K562 (cell line): Measurements from ENCODE around the gene HIVEP1. TPM values are rescaled to one million over a fixed set of nuclear protein-coding genes. Genes with fewer than 3 reads are reported as not detected.

Experiments
- ATAC-seq: fragments of 200-7000 bp; cut with Tn5 transposase; 3 replicates; pipeline ENCODE4 v1.9.1; 2020; ENCODE audit warnings: moderate library complexity
- BruUV-seq: library from RNA; stranded (reverse); fragments of 400-500 nt; replicated peaks from 2 replicates; lab custom pipeline; 2021; lab: Mats Ljungman, UMichigan
- CTCF ChIA-PET: fragments of 300-600 bp; formaldehyde crosslinking; extraction: SDS; loops from one replicate; lab custom pipeline; 2021; ENCODE audit warnings: low intra/inter-chr PET ratio; lab: Yijun Ruan, JAX
- POLR2A ChIA-PET: fragments of 300-600, 350-650 bp; sonication (Branson Sonifier 250); formaldehyde crosslinking; extraction: SDS; loops from one replicate; lab custom pipeline; 2021; ENCODE audit warnings: antibody characterized with exemption, inconsistent platforms; lab: Yijun Ruan, JAX
- DNase-seq, 4 experiments: peaks; one replicate each; pipeline versions ENCODE4 v3.0.0 to v3.0.0-alpha.2; 2011 to 2018; ENCODE audit warnings: low spot score in 3 of 4, mixed read lengths in 3 of 4; ENCODE audit errors: extremely low read depth in 1 of 4
- FAIRE-seq: peaks from 2 replicates; lab custom pipeline; 2011; peaks lifted over from hg19 to GRCh38; lab: Jason Lieb, UNC
- H2AFZ ChIP-seq: 2 replicates; pipeline ENCODE4 v1.6.0; 2011; ENCODE audit warnings: low read depth, low read length, control low read depth, inconsistent platforms
- H3K27ac ChIP-seq: fragments of 200-600 bp; 3 replicates; pipeline ENCODE4 v1.8.0; 2011; ENCODE audit warnings: low read depth, mild to moderate bottlenecking, control low read depth, inconsistent platforms, low read length, moderate library complexity, mixed read lengths; ENCODE audit errors: extremely low read depth
- H3K27me3 ChIP-seq, 2 experiments: fragments of 300-600 bp in 1 of 2; 2 replicates in 1 of 2; 3 replicates in 1 of 2; pipeline versions ENCODE4 v1.6.0 to v1.8.0; 2011; ENCODE audit warnings: inconsistent platforms in 2 of 2, low read length in 2 of 2, mild to moderate bottlenecking in 1 of 2, mixed read lengths in 1 of 2, moderate library complexity in 1 of 2; ENCODE audit not compliant: control insufficient read depth in 2 of 2, insufficient read depth in 2 of 2
- H3K36me3 ChIP-seq: fragments of 300-600 bp; 3 replicates; pipeline ENCODE4 v1.8.0; 2011; ENCODE audit warnings: mild to moderate bottlenecking, low read length, inconsistent platforms; ENCODE audit not compliant: control insufficient read depth, insufficient read depth
- H3K4me1 ChIP-seq, 2 experiments: fragments of 200-600 bp in 1 of 2; replicated peaks in 1 of 2; 2 replicates in 1 of 2; 3 replicates in 1 of 2; pipeline versions ENCODE4 v1.5.1 to v1.8.0; 2011; ENCODE audit warnings: inconsistent platforms in 2 of 2, low read length in 2 of 2, mild to moderate bottlenecking in 1 of 2, mixed read lengths in 1 of 2, moderate library complexity in 1 of 2; ENCODE audit not compliant: control insufficient read depth in 2 of 2, insufficient read depth in 2 of 2
- H3K4me2 ChIP-seq: 2 replicates; pipeline ENCODE4 v1.6.1; 2011; ENCODE audit warnings: low read length, control low read depth, inconsistent platforms, mixed read lengths; ENCODE audit not compliant: insufficient read depth
- H3K4me3 ChIP-seq: fragments of 200-600 bp; sonication (generic), shearing (Covaris generic); 2 replicates; pipeline ENCODE4 v1.5.1; 2016; ENCODE audit warnings: control low read depth, inconsistent platforms
- H3K79me2 ChIP-seq: fragments of 200-600 bp; 3 replicates; pipeline ENCODE4 v1.8.0; 2011; ENCODE audit warnings: low read length, inconsistent platforms; ENCODE audit not compliant: control insufficient read depth, insufficient read depth
- H3K9ac ChIP-seq, 2 experiments: 2 replicates each; pipeline versions ENCODE4 v1.6.0 to v1.6.1; 2011; ENCODE audit warnings: low read depth in 2 of 2, low read length in 2 of 2, control low read depth in 1 of 2, inconsistent platforms in 1 of 2, mild to moderate bottlenecking in 1 of 2, mixed read lengths in 1 of 2; ENCODE audit not compliant: insufficient read depth in 1 of 2
- H3K9me1 ChIP-seq: one replicate; pipeline ENCODE4 v1.6.0; 2011; ENCODE audit warnings: inconsistent platforms, mild to moderate bottlenecking, low read length, moderate library complexity; ENCODE audit not compliant: control insufficient read depth, insufficient read depth
- H3K9me3 ChIP-seq: replicated peaks from 2 replicates; pipeline ENCODE4 v1.5.1; 2011; ENCODE audit warnings: low read depth, low read length, inconsistent platforms; ENCODE audit not compliant: control insufficient read depth, insufficient read depth
- H4K20me1 ChIP-seq: replicated peaks from 2 replicates; pipeline ENCODE4 v1.6.1; 2011; ENCODE audit warnings: low read length, inconsistent platforms, mixed read lengths; ENCODE audit not compliant: control insufficient read depth, insufficient read depth
- CREB3L1 ChIP-seq: fragments of 450-650 bp; IDR thresholded peaks from 2 replicates; pipeline ENCODE4 v1.6.1; 2014; ENCODE audit warnings: low read depth, mild to moderate bottlenecking, moderate library complexity, borderline replicate concordance
- DIDO1 ChIP-seq: fragments of 450-650 bp; IDR thresholded peaks from 2 replicates; pipeline ENCODE4 v1.6.1; 2016; ENCODE audit warnings: low read depth, missing biosample characterization, missing genetic modification characterization
- IFI16 ChIP-seq: fragments of 250-450 bp; sonication (Bioruptor Pico); IDR thresholded peaks from 2 replicates; pipeline ENCODE4 v2.1.2; 2022; ENCODE audit warnings: mild to moderate bottlenecking, inconsistent platforms
- PCBP1 ChIP-seq: fragments of 200-400 bp; formaldehyde crosslinking; IDR thresholded peaks from 2 replicates; pipeline ENCODE4 v1.6.1; 2018; ENCODE audit warnings: mild to moderate bottlenecking, low read depth, low read length; ENCODE audit not compliant: poor library complexity, severe bottlenecking
- ZFPM2 ChIP-seq: fragments of 250-450 bp; sonication (Bioruptor Pico); IDR thresholded peaks from 2 replicates; pipeline ENCODE4 v1.5.1; 2022; ENCODE audit warnings: mild to moderate bottlenecking
- ZNF695 ChIP-seq: fragments of 450-650 bp; formaldehyde crosslinking; IDR thresholded peaks from 2 replicates; pipeline ENCODE4 v1.4.0; 2020; ENCODE audit warnings: mild to moderate bottlenecking, moderate library complexity
- WGBS: fragments of 100-300 bp; shearing (Covaris generic); methylation state at CpG from one replicate; pipeline ENCODE4 v1.1.6; 2016; ENCODE audit warnings: low coverage, mixed read lengths; ENCODE audit not compliant: insufficient coverage; ENCODE audit errors: missing lambda C conversion rate; 5-methylcytosine and 5-hydroxymethylcytosine counted together
- in situ Hi-C: fragments of 300-500 bp; cut with MboI; formaldehyde crosslinking; loops from 4 replicates; pipeline ENCODE4 v1.15.0; 2018; ENCODE audit warnings: inconsistent platforms, mixed read lengths
- intact Hi-C: fragments of 100-400 bp; cut with micrococcal nuclease; formaldehyde crosslinking; loops from 2 replicates; pipeline ENCODE4 v1.14.2; 2022
- polyA plus RNA-seq, 8 experiments: library from polyadenylated mRNA; depleted of rRNA in 4 of 8; stranded (reverse) in 5 of 8; unstranded in 3 of 8; fragments of >200 nt; fragmentation: Nextera tagmentation in 2 of 8; fragmentation: Illumina TruSeq in 1 of 8; extraction: Ambion mirVana in 2 of 8; extraction: Trizol in 1 of 8; gene quantifications; 2 replicates each; pipeline versions ENCODE4 v1.2.1 to v1.2.3, GENCODE V29; 2011 to 2014; ENCODE audit warnings: inconsistent platforms in 1 of 8, missing spikeins in 1 of 8
- total RNA-seq, 7 experiments: library from RNA; depleted of rRNA in 6 of 7; stranded (reverse); fragments of >200 nt in 6 of 7; fragmentation: Illumina TruSeq in 2 of 7; extraction: Trizol in 2 of 7; gene quantifications; 2 replicates each; pipeline versions ENCODE4 v1.2.1 to v1.2.3, GENCODE V29; 2011 to 2021; ENCODE audit warnings: low replicate concordance in 1 of 7

HIVEP1 gene
- total and polyA plus RNA-seq, 9 of the 15 experiments (the other 6 are each of a cell fraction or from before 2014, with no cell fraction given) = 6.0 to 33.3 (median 21.7) TPM

- no peak for DNase-seq
- H3K4me2 ChIP-seq = no peak overlapping the region
- ChIA-PET CTCF (no interaction called here), POLR2A (no interaction called here)
- 82% methylated on average over 6 of the region's 6 CpGs for whole genome bisulfite sequencing
- intact Hi-C loops (no loop called here), in situ Hi-C loops (no loop called here)
- H3K4me1 ChIP-seq = no peaks in the 10 kb centered on the region
- no peaks in the 10 kb centered on the region for H3K27me3 ChIP-seq
- TF ChIP-seq PCBP1 (no peak), CREB3L1 (no peak), ZNF695 (CRISPR knock-in tag) (no peak), DIDO1 (tag) (no peak), IFI16 (CRISPR knock-in tag) (no peak), ZFPM2 (CRISPR knock-in tag) (no peak)
- H3K27ac ChIP-seq = no peak overlapping the region
- no peak overlapping the region for H2AFZ ChIP-seq
- H3K4me3 ChIP-seq = no peak overlapping the region
- BruUV-seq = no TSS peak
- H3K36me3 ChIP-seq = peaks cover 37% of the 10 kb centered on the region
- ATAC-seq = no peak
- no peaks in the 10 kb centered on the region for H3K79me2 ChIP-seq
- no peaks in the 10 kb centered on the region for H3K9me1 ChIP-seq
- H4K20me1 ChIP-seq = no peaks in the 10 kb centered on the region
- no peaks in the 10 kb centered on the region for H3K9me3 ChIP-seq
- H3K9ac ChIP-seq = no peak overlapping the region
- FAIRE-seq = no peak
Observed at GRCh38 chr6:12147557-12148316, 135.6 kb downstream of the HIVEP1 start.
